ENCODE results near the gene FERMT1.

DNA sequence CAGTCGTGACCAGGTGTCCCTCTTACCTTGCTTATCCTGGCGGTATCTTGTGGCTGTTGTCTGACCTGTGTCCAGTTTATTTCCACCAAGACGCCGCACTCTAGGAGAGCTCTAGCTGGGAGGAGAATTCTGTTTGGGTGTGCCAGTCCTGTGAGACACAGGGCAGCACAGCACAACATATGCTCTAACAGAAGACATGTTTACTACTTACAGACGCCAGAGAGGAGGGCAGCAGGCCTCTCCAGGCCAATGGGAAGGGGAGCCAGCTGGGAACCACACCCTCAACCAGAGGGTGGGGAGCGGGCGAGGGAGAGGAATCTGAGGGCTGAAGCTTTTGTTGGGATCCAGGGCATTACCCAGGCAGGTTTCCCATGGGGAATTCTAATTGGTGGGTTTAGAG lies 25.2 kb upstream of the FERMT1 start:
- no peak for TF ChIP-seq CTCF (IDR thresholded peaks at IDR 0.05)
- no peak for TF ChIP-seq EP300 (IDR thresholded peaks at IDR 0.05)
- TF ChIP-seq POLR2A (IDR thresholded peaks at IDR 0.05) = no peak

All from tibial nerve (tissue), 4 donors.